GM19043 (cell line): ENCODE data around the gene CHURC1.

Experiments
- ATAC-seq: cut with Tn5 transposase; IDR thresholded peaks from one replicate; pipeline ENCODE4 v1.9.1; 2021; ENCODE audit warnings: low read depth; ENCODE audit not compliant: unreplicated experiment

Gene CHURC1

GRCh38 chr14:64937171-64937820 lies 23.0 kb downstream of the CHURC1 start:
- no peak for ATAC-seq

- ATAC-seq: no peak
These were observed 23.6 kb downstream of the CHURC1 start for GRCh38 chr14:64937821-64938193.

- no peak for ATAC-seq
These were observed 24.9 kb downstream of the CHURC1 start for GRCh38 chr14:64938972-64939816.

GRCh38 chr14:64939817-64940190 lies 25.5 kb downstream of the CHURC1 start:
- ATAC-seq: no peak

GRCh38 chr14:64940336-64940910 lies 26.2 kb downstream of the CHURC1 start:
- no peak for ATAC-seq

- no peak for ATAC-seq
These were observed 28.4 kb downstream of the CHURC1 start, which contains the start of gene GPX2 for GRCh38 chr14:64942531-64943111. Gene GPX2 (minus strand): TSS chr14:64942745. CDS start chr14:64942726, 19 bp downstream.

GRCh38 chr14:64943556-64943955 lies 29.3 kb downstream of the CHURC1 start:
- ATAC-seq: no peak

- no peak for ATAC-seq
These were observed 29.8 kb downstream of the CHURC1 start for GRCh38 chr14:64944041-64944440.

- ATAC-seq: no peak
These were observed 30.6 kb downstream of the CHURC1 start for GRCh38 chr14:64944861-64945260.

GRCh38 chr14:64945431-64946178 lies 31.4 kb downstream of the CHURC1 start:
- no peak for ATAC-seq

GRCh38 chr14:64946310-64947045 lies 32.2 kb downstream of the CHURC1 start:
- ATAC-seq: no peak

- no peak for ATAC-seq
These were observed 33.7 kb downstream of the CHURC1 start for GRCh38 chr14:64947710-64948611.

GRCh38 chr14:64948612-64949210 lies 34.5 kb downstream of the CHURC1 start:
- ATAC-seq: no peak

GRCh38 chr14:64950889-64951288 lies 36.6 kb downstream of the CHURC1 start:
- ATAC-seq: no peak

GRCh38 chr14:64951291-64951690 lies 37.0 kb downstream of the CHURC1 start:
- ATAC-seq: no peak

GRCh38 chr14:64951724-64952123 lies 37.5 kb downstream of the CHURC1 start:
- no peak for ATAC-seq

GRCh38 chr14:64952598-64953309 lies 38.5 kb downstream of the CHURC1 start:
- no peak for ATAC-seq

GRCh38 chr14:64953310-64953654 lies 39.0 kb downstream of the CHURC1 start:
- ATAC-seq: no peak
